Suprapubic skin (tissue), 4 donors: ENCODE results near the gene RFESD.
"Not testable (repeated sequence)": the region's sequence is repeated elsewhere in the genome, so short reads cannot be mapped to it uniquely, and the experiment has no call there.

Experiments used
- CTCF ChIP-seq, 2 donors: fragments of 200-600 bp in 1 of 2; fragments of 450-650 bp in 1 of 2; sonication (generic) in 1 of 2; IDR thresholded peaks; one replicate each; pipeline ENCODE4 v1.5.1; 2016 to 2019; ENCODE audit warnings: antibody characterized with exemption in 2 of 2, mild to moderate bottlenecking in 1 of 2, moderate library complexity in 1 of 2
- EP300 ChIP-seq: sonication (generic); formaldehyde crosslinking; IDR thresholded peaks from one replicate; pipeline ENCODE4 v1.6.1; 2017; ENCODE audit warnings: antibody characterized with exemption
- POLR2A ChIP-seq, 2 donors: fragments of 450-650 bp; IDR thresholded peaks; one replicate each; pipeline ENCODE4 v1.6.1; 2017; ENCODE audit warnings: antibody characterized with exemption in 2 of 2, mild to moderate bottlenecking in 2 of 2, moderate library complexity in 2 of 2
- POLR2AphosphoS5 ChIP-seq, 3 donors: sonication (generic); formaldehyde crosslinking; IDR thresholded peaks; one replicate each; pipeline ENCODE4 v1.6.1; 2017; ENCODE audit warnings: antibody characterized with exemption in 3 of 3

- TF ChIP-seq POLR2A (IDR thresholded peaks at IDR 0.05); CTCF (IDR thresholded peaks at IDR 0.05); POLR2AphosphoS5 (IDR thresholded peaks at IDR 0.05); EP300: not testable (repeated sequence)
Measured at GRCh38 chr5:95632942-95633341, 13.6 kb upstream of the RFESD start.
